BJ (cell line): Measurements from ENCODE around the gene CLCNKA. TPM values are rescaled to one million over a fixed set of nuclear protein-coding genes. Genes with fewer than 3 reads are reported as not detected.
A peak's percentile ranks its signal among the peaks of the same experiment; 100 is the strongest.

ENCODE experiments used
- CTCF ChIA-PET: fragments of 350-600 bp; formaldehyde crosslinking; extraction: SDS; loops from one replicate; lab custom pipeline; 2021; ENCODE audit warnings: antibody characterized with exemption, inconsistent platforms; lab: Yijun Ruan, JAX
- POLR2A ChIA-PET: fragments of 300-600 bp; sonication (Branson Sonifier 250); formaldehyde crosslinking; extraction: SDS; loops from one replicate; lab custom pipeline; 2021; ENCODE audit warnings: antibody characterized with exemption; lab: Charles Lee
- DNase-seq: peaks from one replicate; pipeline ENCODE4 v3.0.0-alpha.2; 2011; ENCODE audit warnings: low read depth
- H3K27me3 ChIP-seq: 2 replicates; pipeline ENCODE4 v1.6.0; 2011; ENCODE audit warnings: low read length; ENCODE audit not compliant: control insufficient read depth, insufficient read depth
- H3K36me3 ChIP-seq: 2 replicates; pipeline ENCODE4 v1.5.1; 2011; ENCODE audit warnings: low read length; ENCODE audit not compliant: control insufficient read depth, insufficient read depth
- H3K4me3 ChIP-seq: 2 replicates; pipeline ENCODE4 v1.5.1; 2011; ENCODE audit warnings: low read depth, mild to moderate bottlenecking, control low read depth, low read length
- CTCF ChIP-seq: IDR thresholded peaks from 2 replicates; pipeline ENCODE4 v1.5.1; 2011; ENCODE audit warnings: low read depth, mild to moderate bottlenecking, control low read depth, inconsistent platforms, low read length, moderate library complexity; ENCODE audit not compliant: insufficient read depth
- polyA plus RNA-seq: library from polyadenylated mRNA; depleted of rRNA; stranded (reverse); fragments of >200 nt; gene quantifications from 2 replicates; pipeline ENCODE4 v1.2.3, GENCODE V29; 2011

The CLCNKA gene
- polyA plus RNA-seq, 1 experiment, result 0.28 TPM

GRCh38 chr1:16017461-16018303 is 4.2 kb upstream of the CLCNKA start, which contains the start of gene HSPB7:
HSPB7 (minus strand) TSS chr1:16018043; CDS start chr1:16017963, 80 bp downstream.
- peaks cover 2% of the 10 kb centered on the region; the same call in 1 of the 2 replicates for H3K27me3 ChIP-seq
- ChIA-PET CTCF (interaction anchor here (0.9 to 4.0 kb wide), 5 partner anchors 8 to 226 kb away, joined by 4 to 29 read pairs (median 6); partner anchors contain the start of gene FAM131C), POLR2A (no interaction called here)
- peak; percentile 26; the same call in 1 of the 2 replicates for TF ChIP-seq CTCF
- peak; percentile 55 for DNase-seq
- peak within 1 kb of the TSS; percentile 30 for H3K4me3 ChIP-seq
- H3K36me3 ChIP-seq, result no peaks in the 10 kb centered on the region

- TF ChIP-seq CTCF, result no peak
- CTCF ChIA-PET, result interaction anchor here (1.2 to 4.0 kb wide), 6 partner anchors 9 to 226 kb away, joined by 3 to 29 read pairs (median 4); partner anchors contain the start of gene FAM131C
- H3K36me3 ChIP-seq, result no peaks in the 10 kb centered on the region
- POLR2A ChIA-PET, result no interaction called here
- H3K27me3 ChIP-seq, result peaks cover 2% of the 10 kb centered on the region; the same call in 1 of the 2 replicates
- no peak for DNase-seq
- no peak overlapping the region for H3K4me3 ChIP-seq
These were observed 3.5 kb upstream of the CLCNKA start for GRCh38 chr1:16018308-16018707.

GRCh38 chr1:16018749-16019643 is 2.8 kb upstream of the CLCNKA start:
- Histone ChIP-seq H3K27me3 (peaks cover 2% of the 10 kb centered on the region), H3K36me3 (no peaks in the 10 kb centered on the region), H3K4me3 (no peak overlapping the region)
- ChIA-PET POLR2A (no interaction called here), CTCF (interaction anchor here (0.7 to 4.0 kb wide), 10 partner anchors 9 to 55 kb away, joined by 3 to 29 read pairs (median 4); partner anchors contain the start of genes FAM131C and SRARP)
- DNase-seq, result no peak
- no peak for TF ChIP-seq CTCF

GRCh38 chr1:16019644-16020277 is 2.1 kb upstream of the CLCNKA start:
- H3K27me3 ChIP-seq, result peaks cover 2% of the 10 kb centered on the region
- POLR2A ChIA-PET, result no interaction called here
- no peak for DNase-seq
- H3K4me3 ChIP-seq, result no peak overlapping the region
- H3K36me3 ChIP-seq, result no peaks in the 10 kb centered on the region
- CTCF ChIA-PET, result interaction anchor here (1.2 to 4.0 kb wide), 8 partner anchors 9 to 53 kb away, joined by 3 to 29 read pairs (median 4); partner anchors contain the start of genes FAM131C and SRARP
- TF ChIP-seq CTCF, result no peak
